GM21423 (cell line): Measurements from ENCODE around the gene TICRR.

Experiments
- ATAC-seq: cut with Tn5 transposase; IDR thresholded peaks from one replicate; pipeline ENCODE4 v1.9.1; 2021; ENCODE audit warnings: mild to moderate bottlenecking, moderate library complexity; ENCODE audit not compliant: unreplicated experiment

The TICRR gene

GRCh38 chr15:89653578-89653977, 78.3 kb downstream of the TICRR start:
- ATAC-seq, result no peak

- ATAC-seq, result no peak
Measured at GRCh38 chr15:89654301-89654761, 79.1 kb downstream of the TICRR start.

- no peak for ATAC-seq
Measured at GRCh38 chr15:89654847-89655805, 79.9 kb downstream of the TICRR start, which contains the start of gene KIF7. TSS of gene KIF7 (minus strand) at chr15:89655467. CDS start at chr15:89652930, 2,537 bp downstream.

GRCh38 chr15:89656116-89656815, 81.0 kb downstream of the TICRR start:
- no peak for ATAC-seq

GRCh38 chr15:89657686-89658200, 82.5 kb downstream of the TICRR start:
- ATAC-seq, result no peak

GRCh38 chr15:89659295-89659694, 84.0 kb downstream of the TICRR start:
- ATAC-seq, result no peak

GRCh38 chr15:89660556-89660955, 85.3 kb downstream of the TICRR start:
- no peak for ATAC-seq

GRCh38 chr15:89662893-89663626, 87.8 kb downstream of the TICRR start:
- ATAC-seq, result no peak

GRCh38 chr15:89664441-89665350, 89.4 kb downstream of the TICRR start:
- ATAC-seq, result no peak

GRCh38 chr15:89665449-89666181, 90.3 kb downstream of the TICRR start:
- no peak for ATAC-seq

- no peak for ATAC-seq
Measured at GRCh38 chr15:89666184-89666857, 91.1 kb downstream of the TICRR start.

- ATAC-seq, result no peak
Measured at GRCh38 chr15:89666858-89667705, 91.8 kb downstream of the TICRR start.

GRCh38 chr15:89667706-89667960, 92.4 kb downstream of the TICRR start:
- ATAC-seq, result no peak

GRCh38 chr15:89668171-89668570, 92.9 kb downstream of the TICRR start:
- ATAC-seq, result no peak

GRCh38 chr15:89669309-89669865, 94.1 kb downstream of the TICRR start:
- ATAC-seq, result no peak

GRCh38 chr15:89669941-89670340, 94.7 kb downstream of the TICRR start:
- ATAC-seq, result no peak

GRCh38 chr15:89670971-89671560, 95.8 kb downstream of the TICRR start:
- no peak for ATAC-seq
